Measurements from ENCODE around the gene KISS1. TPM values are rescaled to one million over a fixed set of nuclear protein-coding genes. Genes with fewer than 3 reads are reported as not detected.

The KISS1 gene
- total RNA-seq, 3 donors from 2014 or later: 1.3 TPM; not detected in 2

GRCh38 chr1:204216880-204217647 is 20.8 kb upstream of the KISS1 start:
- Histone ChIP-seq H3K9me3 (no peaks in the 10 kb centered on the region), H3K36me3 (ENCODE audit: low read depth) (no peaks in the 10 kb centered on the region), H3K4me3 (no peak overlapping the region), H3K4me1 (ENCODE audit: low read depth) (peaks cover 2% of the 10 kb centered on the region)
- ATAC-seq (no peak), DNase-seq (no peak)
- intact Hi-C loops (cut with DNase I, micrococcal nuclease): no loop called here
- TF ChIP-seq, protein P1, sequence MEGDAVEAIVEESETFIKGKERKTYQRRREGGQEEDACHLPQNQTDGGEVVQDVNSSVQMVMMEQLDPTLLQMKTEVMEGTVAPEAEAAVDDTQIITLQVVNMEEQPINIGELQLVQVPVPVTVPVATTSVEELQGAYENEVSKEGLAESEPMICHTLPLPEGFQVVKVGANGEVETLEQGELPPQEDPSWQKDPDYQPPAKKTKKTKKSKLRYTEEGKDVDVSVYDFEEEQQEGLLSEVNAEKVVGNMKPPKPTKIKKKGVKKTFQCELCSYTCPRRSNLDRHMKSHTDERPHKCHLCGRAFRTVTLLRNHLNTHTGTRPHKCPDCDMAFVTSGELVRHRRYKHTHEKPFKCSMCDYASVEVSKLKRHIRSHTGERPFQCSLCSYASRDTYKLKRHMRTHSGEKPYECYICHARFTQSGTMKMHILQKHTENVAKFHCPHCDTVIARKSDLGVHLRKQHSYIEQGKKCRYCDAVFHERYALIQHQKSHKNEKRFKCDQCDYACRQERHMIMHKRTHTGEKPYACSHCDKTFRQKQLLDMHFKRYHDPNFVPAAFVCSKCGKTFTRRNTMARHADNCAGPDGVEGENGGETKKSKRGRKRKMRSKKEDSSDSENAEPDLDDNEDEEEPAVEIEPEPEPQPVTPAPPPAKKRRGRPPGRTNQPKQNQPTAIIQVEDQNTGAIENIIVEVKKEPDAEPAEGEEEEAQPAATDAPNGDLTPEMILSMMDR (IDR thresholded peaks at IDR 0.05): no peak

DNA sequence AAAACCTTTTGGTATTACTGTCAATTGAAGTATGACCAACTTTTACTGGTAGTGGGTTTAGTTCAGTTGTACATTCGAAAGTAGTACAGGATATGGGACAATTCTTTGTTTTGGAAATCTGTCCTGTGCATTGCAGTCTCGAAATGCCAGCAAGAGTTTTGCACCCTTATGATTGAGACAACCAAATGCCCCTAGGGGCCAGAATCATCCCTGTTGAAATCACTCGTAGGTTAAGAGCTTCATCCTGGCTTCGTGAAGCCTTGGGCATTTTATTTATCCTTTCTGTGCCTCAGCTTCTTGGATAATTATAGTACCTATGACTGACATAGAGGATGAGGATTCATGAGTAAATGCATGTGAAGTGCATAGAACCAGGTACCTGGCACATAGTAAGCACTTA is 19.9 kb upstream of the KISS1 start:
- TF ChIP-seq, protein P1 (IDR thresholded peaks at IDR 0.05): no peak
- Histone ChIP-seq H3K36me3 (ENCODE audit: low read depth) (no peaks in the 10 kb centered on the region), H3K4me3 (no peak overlapping the region), H3K9me3 (no peaks in the 10 kb centered on the region), H3K4me1 (ENCODE audit: low read depth) (peaks cover 2% of the 10 kb centered on the region)
- no peak for DNase-seq
- intact Hi-C loops (cut with DNase I, micrococcal nuclease): no loop called here
- no peak for ATAC-seq

DNA sequence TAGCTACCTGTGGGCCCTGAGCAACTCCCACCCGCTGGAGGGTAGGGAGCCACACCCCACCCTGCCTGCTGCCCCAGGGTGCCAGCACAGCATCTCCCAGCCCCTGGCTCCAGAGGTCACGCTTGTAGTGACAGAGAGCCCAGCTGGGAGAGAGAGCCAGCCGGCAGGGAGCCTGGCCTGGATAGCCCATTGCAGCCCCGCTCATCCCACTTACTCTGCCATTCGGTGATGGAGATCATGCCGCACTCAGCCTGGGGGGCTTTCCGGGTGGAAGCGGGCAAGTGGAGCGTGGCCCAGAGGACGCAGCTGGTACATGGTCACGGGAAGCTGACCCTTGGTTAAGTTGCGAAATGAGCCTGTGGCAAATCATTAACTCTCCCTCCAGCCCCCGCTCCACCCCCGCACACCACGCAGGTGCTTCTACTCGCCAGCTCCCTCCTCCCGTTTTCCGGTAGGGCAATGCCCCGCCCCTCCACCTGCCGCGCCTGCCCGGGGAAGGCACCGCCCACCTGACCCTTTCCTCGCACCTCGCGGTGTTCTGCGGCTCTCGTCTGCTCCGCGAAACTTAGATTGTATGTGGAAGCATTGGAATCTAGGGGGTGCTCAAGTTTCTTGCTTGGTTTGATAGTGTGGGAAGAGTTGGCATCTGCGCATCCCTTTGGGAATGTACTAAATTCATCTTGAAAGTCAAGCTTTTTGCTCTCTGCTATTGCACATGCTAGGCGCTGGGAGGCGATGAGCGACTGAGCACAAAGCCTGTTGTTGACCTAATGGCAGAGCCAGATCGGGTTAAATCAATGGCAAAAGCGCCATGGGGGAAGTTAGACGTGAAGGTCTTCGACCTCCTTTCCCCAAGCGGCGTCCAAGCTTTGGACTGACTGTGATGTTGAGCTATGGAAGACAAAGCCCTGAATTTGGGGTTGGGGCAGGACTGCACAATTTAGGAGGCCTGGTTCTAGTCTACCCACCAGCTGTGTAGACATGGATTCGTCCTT is 17.7 kb upstream of the KISS1 start, which contains the start of gene GOLT1A:
Gene GOLT1A, minus strand, starts transcription at position 321 of the 995 bp plus-strand sequence. Its CDS starts 82 bp downstream, at position 239.
- ATAC-seq (peak; percentile 98), DNase-seq (peak; percentile 90 to 93 (median 90))
- intact Hi-C loops (cut with DNase I, micrococcal nuclease): loop anchor here in 1 of 2 donors (5.0 kb wide), 1 partner anchor 148 kb away; no protein-coding TSS in a partner anchor
- no peak within 1 kb of the TSS for H3K4me3 ChIP-seq
- H3K36me3 ChIP-seq (ENCODE audit: low read depth): no peaks in the 10 kb centered on the region
- H3K4me1 ChIP-seq (ENCODE audit: low read depth): peaks cover 2% of the 10 kb centered on the region
- TF ChIP-seq, protein P1 (IDR thresholded peaks at IDR 0.05): peak; percentile 11
- H3K9me3 ChIP-seq: no peaks in the 10 kb centered on the region

DNA sequence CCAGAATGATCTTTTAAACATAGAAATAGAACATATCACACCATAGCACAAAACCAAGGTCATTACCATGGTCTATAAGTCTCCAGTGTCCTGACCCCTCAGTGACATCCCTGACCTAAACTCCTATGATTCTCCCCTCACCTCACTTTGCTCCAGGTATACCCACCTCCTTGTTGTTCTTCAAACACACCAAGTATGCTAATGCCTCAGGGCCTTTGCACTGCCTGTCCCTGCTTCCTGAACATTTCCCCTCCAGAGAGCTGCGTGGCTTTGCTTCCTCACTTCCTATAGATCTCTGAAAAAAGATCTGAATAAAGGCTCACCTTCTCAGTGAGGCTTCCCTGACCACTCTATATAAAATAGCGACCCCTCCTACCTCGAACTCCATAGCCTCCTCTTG is 16.4 kb upstream of the KISS1 start:
- peaks cover 2% of the 10 kb centered on the region for H3K4me1 ChIP-seq (ENCODE audit: low read depth)
- H3K9me3 ChIP-seq: no peaks in the 10 kb centered on the region
- DNase-seq: no peak
- H3K4me3 ChIP-seq: no peak overlapping the region
- no peak for ATAC-seq
- intact Hi-C loops (cut with DNase I, micrococcal nuclease): loop anchor here in 1 of 2 donors (5.0 kb wide), 1 partner anchor 150 kb away; no protein-coding TSS in a partner anchor
- TF ChIP-seq, protein P1 (IDR thresholded peaks at IDR 0.05): no peak
- no peaks in the 10 kb centered on the region for H3K36me3 ChIP-seq (ENCODE audit: low read depth)

- intact Hi-C loops (cut with DNase I, micrococcal nuclease): loop anchor here in 1 of 2 donors (5.0 kb wide), 1 partner anchor 151 kb away; no protein-coding TSS in a partner anchor
- Histone ChIP-seq H3K4me1 (ENCODE audit: low read depth) (peaks cover 7% of the 10 kb centered on the region), H3K36me3 (ENCODE audit: low read depth) (no peaks in the 10 kb centered on the region), H3K4me3 (no peak overlapping the region), H3K9me3 (no peaks in the 10 kb centered on the region)
- TF ChIP-seq, protein P1 (IDR thresholded peaks at IDR 0.05): no peak
- DNase-seq (no peak), ATAC-seq (no peak)
Measured at GRCh38 chr1:204211046-204211445, 14.8 kb upstream of the KISS1 start.
